Measurements from ENCODE around the gene FAM9B.
"Not testable (repeated sequence)": the region's sequence is repeated elsewhere in the genome, so short reads cannot be mapped to it uniquely, and the experiment has no call there.

FAM9B gene

DNA sequence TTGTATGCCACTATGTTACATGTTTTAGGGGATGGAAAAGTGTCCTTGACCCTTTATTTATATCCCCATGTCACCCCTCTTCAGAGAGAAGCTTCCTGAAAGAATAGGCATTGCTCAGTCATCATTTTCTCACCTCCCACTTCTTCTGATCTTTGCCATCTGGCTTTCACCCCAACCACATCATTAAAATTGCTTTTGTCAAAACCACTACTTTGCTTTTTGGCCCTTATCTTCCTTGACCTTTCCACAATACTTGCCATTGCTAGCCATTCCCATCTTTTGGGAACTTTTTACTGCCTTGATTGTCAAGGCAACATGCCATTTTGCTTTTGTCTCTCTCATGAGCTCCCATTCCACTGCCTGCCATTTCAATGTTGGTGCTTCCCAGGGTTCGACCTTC is 14.9 kb upstream of the FAM9B start:
- Histone ChIP-seq H3K27ac (ENCODE audit: low read depth, low read length) (no peak overlapping the region), H3K4me1 (ENCODE audit: control insufficient read depth in 1 of 2, insufficient read depth in 2 of 2, low read length in 2 of 2) (no peaks in the 10 kb centered on the region), H3K36me3 (ENCODE audit: control insufficient read depth in 1 of 2, insufficient read depth in 2 of 2, low read length in 2 of 2) (no peaks in the 10 kb centered on the region), H3K9ac (ENCODE audit: low read depth in 1 of 2, low read length in 2 of 2) (no peak overlapping the region), H3K4me3 (ENCODE audit: low read depth in 1 of 2, low read length in 2 of 2) (no peak overlapping the region), H3K27me3 (ENCODE audit: control insufficient read depth in 1 of 2, insufficient read depth in 2 of 2, low read length in 2 of 2) (no peaks in the 10 kb centered on the region), H3K9me3 (ENCODE audit: control insufficient read depth in 1 of 2, low read length in 2 of 2) (no peaks in the 10 kb centered on the region)

DNA sequence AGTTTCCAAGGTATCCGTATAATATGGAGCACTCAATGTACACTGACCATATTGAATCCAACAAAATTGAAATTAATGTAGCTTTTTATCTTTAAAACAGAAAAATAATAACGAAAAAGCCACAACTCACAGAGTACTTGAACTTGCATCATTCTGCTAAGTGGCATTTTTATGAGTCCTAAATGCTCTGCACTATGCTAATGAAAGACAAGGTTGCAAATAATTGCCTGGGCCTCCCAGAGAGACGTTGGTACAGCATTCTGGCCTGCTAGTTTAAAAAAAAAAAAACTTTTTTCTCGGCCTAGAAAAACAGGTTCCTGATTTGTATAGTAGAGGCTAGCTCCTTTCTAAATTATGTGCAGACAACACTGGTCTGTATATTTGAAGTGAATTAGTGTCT is 4.3 kb upstream of the FAM9B start:
- H3K27me3 ChIP-seq (ENCODE audit: control insufficient read depth in 1 of 2, insufficient read depth in 2 of 2, low read length in 2 of 2) = no peaks in the 10 kb centered on the region
- no peaks in the 10 kb centered on the region for H3K36me3 ChIP-seq (ENCODE audit: control insufficient read depth in 1 of 2, insufficient read depth in 2 of 2, low read length in 2 of 2)
- no peak overlapping the region for H3K27ac ChIP-seq (ENCODE audit: low read depth, low read length)
- H3K4me3 ChIP-seq (ENCODE audit: low read depth in 1 of 2, low read length in 2 of 2) = no peak overlapping the region
- H3K4me1 ChIP-seq (ENCODE audit: control insufficient read depth in 1 of 2, insufficient read depth in 2 of 2, low read length in 2 of 2) = no peaks in the 10 kb centered on the region
- no peak overlapping the region for H3K9ac ChIP-seq (ENCODE audit: low read depth in 1 of 2, low read length in 2 of 2)
- H3K9me3 ChIP-seq (ENCODE audit: control insufficient read depth in 1 of 2, low read length in 2 of 2) = no peaks in the 10 kb centered on the region

DNA sequence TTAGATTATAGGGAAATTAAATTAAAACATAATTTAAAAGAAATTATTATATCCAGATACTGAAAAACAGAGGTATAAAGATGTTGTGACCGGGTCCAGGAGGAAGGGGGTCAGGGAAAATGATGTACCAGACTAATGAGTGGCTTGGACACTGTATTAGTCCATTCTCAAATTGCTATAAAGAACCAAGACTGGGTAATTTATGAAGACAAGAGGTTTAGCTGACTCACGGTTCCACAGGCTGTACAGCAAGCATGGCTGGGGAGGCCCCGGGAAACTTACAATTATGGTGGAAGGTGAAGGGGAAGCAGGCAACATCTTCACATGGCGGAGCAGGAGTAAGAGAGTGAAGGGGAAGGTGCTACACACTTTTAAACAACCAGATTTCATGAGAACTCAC is 3.4 kb upstream of the FAM9B start:
- Histone ChIP-seq H3K4me1 (ENCODE audit: control insufficient read depth in 1 of 2, insufficient read depth in 2 of 2, low read length in 2 of 2) (no peaks in the 10 kb centered on the region), H3K9ac (ENCODE audit: low read depth in 1 of 2, low read length in 2 of 2) (no peak overlapping the region), H3K27me3 (ENCODE audit: control insufficient read depth in 1 of 2, insufficient read depth in 2 of 2, low read length in 2 of 2) (no peaks in the 10 kb centered on the region), H3K9me3 (ENCODE audit: control insufficient read depth in 1 of 2, low read length in 2 of 2) (no peaks in the 10 kb centered on the region), H3K4me3 (ENCODE audit: low read depth in 1 of 2, low read length in 2 of 2) (no peak overlapping the region), H3K27ac (ENCODE audit: low read depth, low read length) (no peak overlapping the region), H3K36me3 (ENCODE audit: control insufficient read depth in 1 of 2, insufficient read depth in 2 of 2, low read length in 2 of 2) (no peaks in the 10 kb centered on the region)

DNA sequence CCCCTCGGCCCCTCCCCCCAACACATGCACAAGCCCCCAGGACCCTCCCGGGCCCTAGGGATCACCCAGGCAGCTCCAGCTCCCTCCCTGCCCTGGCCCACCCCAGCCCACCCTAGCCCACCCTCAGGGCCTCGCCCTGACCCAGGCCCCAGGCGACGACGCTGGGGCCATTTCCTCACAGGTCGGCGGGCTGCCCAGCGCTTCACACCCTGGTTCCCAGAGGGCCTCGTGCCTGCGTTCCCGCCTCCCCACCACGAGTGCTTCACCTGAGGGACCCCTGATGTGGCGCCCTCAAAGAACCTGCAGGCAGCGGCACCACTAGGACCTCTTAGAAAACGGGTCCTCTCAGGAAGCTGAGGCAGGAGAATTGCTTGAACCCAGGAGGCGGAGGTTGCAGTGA is 341 bp downstream of the FAM9B start:
- no peaks in the 10 kb centered on the region for H3K27me3 ChIP-seq (ENCODE audit: control insufficient read depth in 1 of 2, insufficient read depth in 2 of 2, low read length in 2 of 2)
- no peaks in the 10 kb centered on the region for H3K4me1 ChIP-seq (ENCODE audit: control insufficient read depth in 1 of 2, insufficient read depth in 2 of 2, low read length in 2 of 2)
- H3K9me3 ChIP-seq (ENCODE audit: control insufficient read depth in 1 of 2, low read length in 2 of 2) = no peaks in the 10 kb centered on the region
- H3K36me3 ChIP-seq (ENCODE audit: control insufficient read depth in 1 of 2, insufficient read depth in 2 of 2, low read length in 2 of 2) = no peaks in the 10 kb centered on the region
- H3K27ac ChIP-seq (ENCODE audit: low read depth, low read length) = no peak overlapping the region
- H3K4me3 ChIP-seq (ENCODE audit: low read depth in 1 of 2, low read length in 2 of 2) = no peak overlapping the region
- H3K9ac ChIP-seq (ENCODE audit: low read depth in 1 of 2, low read length in 2 of 2) = no peak overlapping the region

DNA sequence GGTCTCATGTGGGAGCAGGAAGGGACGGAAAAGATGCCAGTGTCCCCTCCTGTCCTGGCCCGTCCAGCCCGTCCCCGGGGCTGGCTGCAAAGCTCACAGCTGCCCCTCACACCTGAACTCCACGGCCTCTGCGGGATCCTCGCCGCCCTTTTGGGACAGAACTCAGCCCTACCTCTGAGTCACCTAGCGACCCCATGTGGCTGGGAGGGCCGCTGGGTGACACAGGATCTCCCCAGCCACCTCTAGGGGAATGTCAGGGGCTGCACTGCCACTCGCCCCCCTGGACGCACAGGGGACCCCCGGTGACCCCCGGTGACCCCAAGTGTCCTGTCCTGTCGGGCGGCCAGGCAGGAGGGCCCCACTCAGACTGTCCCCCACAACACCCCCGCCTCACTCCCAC is 748 bp downstream of the FAM9B start:
- no peak overlapping the region for H3K9ac ChIP-seq (ENCODE audit: low read depth in 1 of 2, low read length in 2 of 2)
- no peaks in the 10 kb centered on the region for H3K4me1 ChIP-seq (ENCODE audit: control insufficient read depth in 1 of 2, insufficient read depth in 2 of 2, low read length in 2 of 2)
- no peak overlapping the region for H3K4me3 ChIP-seq (ENCODE audit: low read depth in 1 of 2, low read length in 2 of 2)
- H3K36me3 ChIP-seq (ENCODE audit: control insufficient read depth in 1 of 2, insufficient read depth in 2 of 2, low read length in 2 of 2) = no peaks in the 10 kb centered on the region
- no peak overlapping the region for H3K27ac ChIP-seq (ENCODE audit: low read depth, low read length)
- no peaks in the 10 kb centered on the region for H3K27me3 ChIP-seq (ENCODE audit: control insufficient read depth in 1 of 2, insufficient read depth in 2 of 2, low read length in 2 of 2)
- no peaks in the 10 kb centered on the region for H3K9me3 ChIP-seq (ENCODE audit: control insufficient read depth in 1 of 2, low read length in 2 of 2)

DNA sequence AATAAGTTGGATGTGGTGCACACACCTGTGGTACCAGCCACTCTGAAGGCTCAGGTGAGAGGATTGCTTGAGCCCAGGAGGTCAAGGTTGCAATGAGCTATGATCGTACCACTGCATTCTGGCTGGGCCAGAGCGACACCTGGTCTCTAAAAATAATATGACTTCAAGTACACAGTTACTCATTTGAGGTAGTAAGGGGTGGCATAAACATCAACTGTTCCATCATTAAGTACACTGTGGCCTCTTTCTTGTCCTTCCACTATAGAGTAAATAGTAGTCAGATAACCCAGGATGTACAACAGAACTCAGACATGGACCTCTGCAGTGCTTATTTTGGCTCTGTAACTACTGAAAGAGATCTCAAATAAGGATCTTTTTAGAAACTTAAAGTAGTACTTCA is 10.6 kb downstream of the FAM9B start:
- Histone ChIP-seq H3K27ac (ENCODE audit: low read depth, low read length) (no peak overlapping the region), H3K9ac (ENCODE audit: low read depth in 1 of 2, low read length in 2 of 2) (no peak overlapping the region), H3K4me1 (ENCODE audit: control insufficient read depth in 1 of 2, insufficient read depth in 2 of 2, low read length in 2 of 2) (no peaks in the 10 kb centered on the region), H3K4me3 (ENCODE audit: low read depth in 1 of 2, low read length in 2 of 2) (no peak overlapping the region), H3K9me3 (ENCODE audit: control insufficient read depth in 1 of 2, low read length in 2 of 2) (no peaks in the 10 kb centered on the region), H3K27me3 (ENCODE audit: control insufficient read depth in 1 of 2, insufficient read depth in 2 of 2, low read length in 2 of 2) (no peaks in the 10 kb centered on the region), H3K36me3 (ENCODE audit: control insufficient read depth in 1 of 2, insufficient read depth in 2 of 2, low read length in 2 of 2) (no peaks in the 10 kb centered on the region)

DNA sequence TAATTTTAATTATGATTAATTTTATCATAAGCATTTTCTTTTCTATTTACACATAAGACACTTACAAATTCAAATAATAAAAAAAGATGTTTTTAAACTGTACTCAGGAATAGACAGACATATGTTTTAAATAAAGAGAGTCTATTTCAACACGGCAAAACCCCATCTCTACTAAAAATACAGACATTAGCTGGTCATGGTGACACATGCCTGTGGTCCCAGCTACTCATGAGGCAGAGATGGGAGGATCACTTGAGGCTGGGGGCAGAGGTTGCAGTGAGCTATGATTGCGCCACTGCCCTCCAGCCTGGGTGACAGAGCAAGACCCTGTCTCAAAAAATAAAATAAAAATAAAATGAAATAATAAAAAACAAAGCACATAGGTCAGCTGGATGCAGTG is 14.8 kb downstream of the FAM9B start:
- no peak overlapping the region for H3K4me3 ChIP-seq (ENCODE audit: low read depth in 1 of 2, low read length in 2 of 2)
- no peaks in the 10 kb centered on the region for H3K36me3 ChIP-seq (ENCODE audit: control insufficient read depth in 1 of 2, insufficient read depth in 2 of 2, low read length in 2 of 2)
- H3K4me1 ChIP-seq (ENCODE audit: control insufficient read depth in 1 of 2, insufficient read depth in 2 of 2, low read length in 2 of 2) = no peaks in the 10 kb centered on the region
- H3K27ac ChIP-seq (ENCODE audit: low read depth, low read length) = no peak overlapping the region
- H3K9ac ChIP-seq (ENCODE audit: low read depth in 1 of 2, low read length in 2 of 2) = no peak overlapping the region
- H3K9me3 ChIP-seq (ENCODE audit: control insufficient read depth in 1 of 2, low read length in 2 of 2) = no peaks in the 10 kb centered on the region
- no peaks in the 10 kb centered on the region for H3K27me3 ChIP-seq (ENCODE audit: control insufficient read depth in 1 of 2, insufficient read depth in 2 of 2, low read length in 2 of 2)

DNA sequence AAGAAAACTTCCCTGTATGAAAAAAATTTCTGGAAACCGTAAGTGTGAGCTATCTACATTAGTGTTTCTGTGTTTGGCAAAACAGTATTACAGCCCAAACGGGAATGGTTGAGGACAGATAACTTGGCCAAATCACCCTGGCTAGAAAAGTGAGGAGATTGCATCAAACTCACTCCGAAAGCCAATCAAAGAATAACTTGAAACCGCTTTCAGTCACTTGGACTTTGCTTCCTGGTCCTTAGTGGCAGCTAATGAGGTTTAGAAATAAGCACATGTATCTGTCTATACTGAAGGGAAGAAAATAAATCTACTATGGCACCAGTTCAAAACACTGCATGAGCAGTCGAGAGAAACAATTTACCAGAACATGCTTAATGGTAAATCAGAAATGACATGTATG is 15.6 kb downstream of the FAM9B start:
- not testable (repeated sequence) for H3K4me3 ChIP-seq (ENCODE audit: low read depth in 1 of 2, low read length in 2 of 2); H3K9ac ChIP-seq (ENCODE audit: low read depth in 1 of 2, low read length in 2 of 2); H3K27ac ChIP-seq (ENCODE audit: low read depth, low read length); H3K4me1 ChIP-seq (ENCODE audit: control insufficient read depth in 1 of 2, insufficient read depth in 2 of 2, low read length in 2 of 2); H3K27me3 ChIP-seq (ENCODE audit: control insufficient read depth in 1 of 2, insufficient read depth in 2 of 2, low read length in 2 of 2); H3K36me3 ChIP-seq (ENCODE audit: control insufficient read depth in 1 of 2, insufficient read depth in 2 of 2, low read length in 2 of 2); H3K9me3 ChIP-seq (ENCODE audit: control insufficient read depth in 1 of 2, low read length in 2 of 2)

DNA sequence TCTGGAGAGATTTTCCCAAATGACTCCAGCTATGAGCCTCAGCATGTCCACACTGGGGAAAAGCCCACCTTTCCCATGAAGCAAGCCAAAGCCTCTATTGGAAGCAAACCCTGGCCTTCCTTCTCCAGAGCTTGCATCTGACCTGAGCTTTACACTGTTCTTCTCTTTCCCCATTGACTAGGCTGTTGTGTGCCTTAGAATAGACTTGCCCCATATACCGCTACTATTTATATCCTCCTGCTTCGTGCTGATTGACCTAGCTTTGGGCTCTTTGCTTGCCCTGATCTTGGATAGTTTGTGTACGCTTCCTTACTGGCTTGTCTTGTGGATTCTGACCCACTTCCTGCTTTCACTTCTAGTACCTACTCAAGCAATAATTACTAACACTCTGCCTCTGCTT is 30.9 kb downstream of the FAM9B start:
- H3K4me3 ChIP-seq (ENCODE audit: low read depth in 1 of 2, low read length in 2 of 2) = no peak overlapping the region
- H3K36me3 ChIP-seq (ENCODE audit: control insufficient read depth in 1 of 2, insufficient read depth in 2 of 2, low read length in 2 of 2) = no peaks in the 10 kb centered on the region
- no peaks in the 10 kb centered on the region for H3K9me3 ChIP-seq (ENCODE audit: control insufficient read depth in 1 of 2, low read length in 2 of 2)
- no peaks in the 10 kb centered on the region for H3K27me3 ChIP-seq (ENCODE audit: control insufficient read depth in 1 of 2, insufficient read depth in 2 of 2, low read length in 2 of 2)
- H3K27ac ChIP-seq (ENCODE audit: low read depth, low read length) = no peak overlapping the region
- H3K9ac ChIP-seq (ENCODE audit: low read depth in 1 of 2, low read length in 2 of 2) = no peak overlapping the region
- H3K4me1 ChIP-seq (ENCODE audit: control insufficient read depth in 1 of 2, insufficient read depth in 2 of 2, low read length in 2 of 2) = no peaks in the 10 kb centered on the region

DNA sequence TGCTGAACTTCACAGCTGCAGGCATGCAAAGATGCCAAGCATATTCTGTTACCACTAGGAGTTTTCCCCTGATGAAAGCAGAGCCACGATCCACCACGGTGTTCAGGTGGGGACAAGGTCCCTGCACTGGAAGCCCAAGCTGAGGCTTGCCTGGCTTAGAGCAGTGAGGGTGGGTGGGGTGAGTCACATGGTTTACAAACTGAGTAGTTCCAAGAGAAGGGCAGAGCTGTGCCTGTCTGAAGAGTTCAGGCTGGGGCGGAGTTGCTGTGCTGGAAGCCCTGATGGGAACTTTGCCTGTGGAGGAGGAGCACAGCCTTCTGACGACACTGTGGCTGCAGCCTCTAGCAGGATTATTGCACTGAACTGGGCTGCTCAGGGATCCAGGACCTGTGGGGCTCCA is 45.5 kb downstream of the FAM9B start:
- no peaks in the 10 kb centered on the region for H3K27me3 ChIP-seq (ENCODE audit: control insufficient read depth in 1 of 2, insufficient read depth in 2 of 2, low read length in 2 of 2)
- H3K4me1 ChIP-seq (ENCODE audit: control insufficient read depth in 1 of 2, insufficient read depth in 2 of 2, low read length in 2 of 2) = no peaks in the 10 kb centered on the region
- H3K4me3 ChIP-seq (ENCODE audit: low read depth in 1 of 2, low read length in 2 of 2) = no peak overlapping the region
- no peak overlapping the region for H3K27ac ChIP-seq (ENCODE audit: low read depth, low read length)
- no peaks in the 10 kb centered on the region for H3K36me3 ChIP-seq (ENCODE audit: control insufficient read depth in 1 of 2, insufficient read depth in 2 of 2, low read length in 2 of 2)
- H3K9ac ChIP-seq (ENCODE audit: low read depth in 1 of 2, low read length in 2 of 2) = no peak overlapping the region
- H3K9me3 ChIP-seq (ENCODE audit: control insufficient read depth in 1 of 2, low read length in 2 of 2) = no peaks in the 10 kb centered on the region

DNA sequence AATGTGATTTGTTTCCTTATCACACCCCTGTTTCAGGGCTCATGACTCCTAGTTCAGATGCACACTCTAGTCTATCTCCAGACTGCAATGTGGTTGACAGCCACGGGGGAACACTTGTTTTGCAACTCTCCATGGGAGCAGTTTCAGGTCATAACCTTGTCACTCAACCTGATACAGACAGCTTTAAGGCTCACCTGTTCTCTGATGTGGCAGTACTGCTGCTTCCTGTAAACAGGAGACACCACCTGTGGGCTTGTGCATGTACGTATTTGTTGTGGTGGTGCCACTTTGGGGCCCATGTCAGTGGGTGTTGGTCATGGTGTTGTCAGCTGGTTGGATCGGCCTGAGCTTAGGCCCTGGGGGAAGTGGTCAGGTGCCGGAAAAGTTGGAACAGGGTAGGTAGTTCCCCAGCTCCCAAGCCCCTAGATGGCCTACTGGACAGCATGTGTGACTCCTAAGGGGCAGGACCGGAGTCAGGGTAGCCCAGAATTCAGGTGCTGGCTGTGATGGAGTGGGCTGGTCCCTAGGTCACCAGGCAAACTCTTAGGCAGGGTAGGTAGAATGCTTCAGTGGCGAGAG is 46.2 kb downstream of the FAM9B start:
- no peak overlapping the region for H3K4me3 ChIP-seq (ENCODE audit: low read depth in 1 of 2, low read length in 2 of 2)
- H3K9me3 ChIP-seq (ENCODE audit: control insufficient read depth in 1 of 2, low read length in 2 of 2) = no peaks in the 10 kb centered on the region
- no peak overlapping the region for H3K9ac ChIP-seq (ENCODE audit: low read depth in 1 of 2, low read length in 2 of 2)
- no peak overlapping the region for H3K27ac ChIP-seq (ENCODE audit: low read depth, low read length)
- no peaks in the 10 kb centered on the region for H3K27me3 ChIP-seq (ENCODE audit: control insufficient read depth in 1 of 2, insufficient read depth in 2 of 2, low read length in 2 of 2)
- H3K36me3 ChIP-seq (ENCODE audit: control insufficient read depth in 1 of 2, insufficient read depth in 2 of 2, low read length in 2 of 2) = no peaks in the 10 kb centered on the region
- H3K4me1 ChIP-seq (ENCODE audit: control insufficient read depth in 1 of 2, insufficient read depth in 2 of 2, low read length in 2 of 2) = no peaks in the 10 kb centered on the region
